Parathyroid adenoma (tissue), 2 donors: ENCODE data around the gene KCNMB2.

Experiments
- H2AFZ ChIP-seq: fragments of 300-600 bp; sonication (generic); one replicate; pipeline ENCODE4 v1.7.0; 2017; ENCODE audit warnings: antibody characterized with exemption, mild to moderate bottlenecking
- H3K27ac ChIP-seq: fragments of 300-600 bp; sonication (generic); one replicate; pipeline ENCODE4 v1.7.0; 2017
- H3K27me3 ChIP-seq: fragments of 300-600 bp; sonication (generic); one replicate; pipeline ENCODE4 v1.7.0; 2017; ENCODE audit warnings: low read length; ENCODE audit not compliant: control insufficient read depth, insufficient read depth
- H3K36me3 ChIP-seq: fragments of 300-600 bp; sonication (generic); one replicate; pipeline ENCODE4 v1.7.0; 2017; ENCODE audit warnings: low read length; ENCODE audit not compliant: control insufficient read depth, insufficient read depth
- H3K4me1 ChIP-seq: fragments of 300-600 bp; sonication (generic); one replicate; pipeline ENCODE4 v1.7.0; 2017; ENCODE audit warnings: control low read depth
- H3K4me2 ChIP-seq: fragments of 300-600 bp; sonication (generic); one replicate; pipeline ENCODE4 v1.7.0; 2017; ENCODE audit warnings: low read length
- H3K4me3 ChIP-seq: fragments of 300-600 bp; sonication (generic); one replicate; pipeline ENCODE4 v1.7.0; 2017; ENCODE audit warnings: low read depth, low read length
- H3K79me2 ChIP-seq: fragments of 300-600 bp; sonication (generic); one replicate; pipeline ENCODE4 v1.7.0; 2017; ENCODE audit warnings: control low read depth
- H3K9ac ChIP-seq: fragments of 300-600 bp; sonication (generic); one replicate; pipeline ENCODE4 v1.7.0; 2017; ENCODE audit warnings: mild to moderate bottlenecking
- H3K9me3 ChIP-seq: fragments of 300-600 bp; sonication (generic); one replicate; pipeline ENCODE4 v1.7.0; 2017; ENCODE audit warnings: low read length; ENCODE audit not compliant: control insufficient read depth
- CTCF ChIP-seq: fragments of 300-600 bp; sonication (generic); IDR thresholded peaks from one replicate; pipeline ENCODE4 v1.7.0; 2017; ENCODE audit warnings: antibody characterized with exemption, mild to moderate bottlenecking
- donor health status: primary hyperparathyroidism.

KCNMB2 gene

GRCh38 chr3:178494386-178494785 is 41.9 kb upstream of the KCNMB2 start:
- no peaks in the 10 kb centered on the region for H3K36me3 ChIP-seq
- H3K4me2 ChIP-seq, result no peak overlapping the region
- no peak overlapping the region for H2AFZ ChIP-seq
- no peaks in the 10 kb centered on the region for H3K79me2 ChIP-seq
- no peak for TF ChIP-seq CTCF
- no peaks in the 10 kb centered on the region for H3K4me1 ChIP-seq
- no peak overlapping the region for H3K9ac ChIP-seq
- no peak overlapping the region for H3K27ac ChIP-seq
- H3K9me3 ChIP-seq, result no peaks in the 10 kb centered on the region
- H3K4me3 ChIP-seq, result no peak overlapping the region
- no peaks in the 10 kb centered on the region for H3K27me3 ChIP-seq

- Histone ChIP-seq H3K9me3 (no peaks in the 10 kb centered on the region), H3K4me3 (no peak overlapping the region), H3K9ac (no peak overlapping the region), H3K27me3 (no peaks in the 10 kb centered on the region), H3K4me1 (no peaks in the 10 kb centered on the region), H3K27ac (no peak overlapping the region), H3K79me2 (no peaks in the 10 kb centered on the region), H3K4me2 (no peak overlapping the region), H3K36me3 (no peaks in the 10 kb centered on the region), H2AFZ (no peak overlapping the region)
- TF ChIP-seq CTCF, result no peak
Measured at GRCh38 chr3:178496911-178497310, 39.3 kb upstream of the KCNMB2 start.

- no peak overlapping the region for H3K27ac ChIP-seq
- no peak overlapping the region for H3K4me3 ChIP-seq
- no peaks in the 10 kb centered on the region for H3K79me2 ChIP-seq
- H3K9me3 ChIP-seq, result no peaks in the 10 kb centered on the region
- no peaks in the 10 kb centered on the region for H3K27me3 ChIP-seq
- no peak overlapping the region for H2AFZ ChIP-seq
- no peak overlapping the region for H3K9ac ChIP-seq
- H3K4me1 ChIP-seq, result no peaks in the 10 kb centered on the region
- TF ChIP-seq CTCF, result no peak
- H3K4me2 ChIP-seq, result no peak overlapping the region
- no peaks in the 10 kb centered on the region for H3K36me3 ChIP-seq
Measured at GRCh38 chr3:178498871-178499270, 37.4 kb upstream of the KCNMB2 start.

- Histone ChIP-seq H3K9me3 (no peaks in the 10 kb centered on the region), H3K27me3 (no peaks in the 10 kb centered on the region), H3K79me2 (no peaks in the 10 kb centered on the region), H3K27ac (no peak overlapping the region), H3K9ac (no peak overlapping the region), H3K36me3 (no peaks in the 10 kb centered on the region), H3K4me1 (no peaks in the 10 kb centered on the region), H3K4me3 (no peak overlapping the region), H3K4me2 (no peak overlapping the region), H2AFZ (no peak overlapping the region)
- TF ChIP-seq CTCF, result no peak
Measured at GRCh38 chr3:178500631-178501030, 35.6 kb upstream of the KCNMB2 start.

GRCh38 chr3:178504128-178504527 is 32.1 kb upstream of the KCNMB2 start:
- H3K4me2 ChIP-seq, result no peak overlapping the region
- no peak overlapping the region for H2AFZ ChIP-seq
- no peaks in the 10 kb centered on the region for H3K79me2 ChIP-seq
- no peak overlapping the region for H3K9ac ChIP-seq
- TF ChIP-seq CTCF, result no peak
- no peak overlapping the region for H3K4me3 ChIP-seq
- no peaks in the 10 kb centered on the region for H3K36me3 ChIP-seq
- no peaks in the 10 kb centered on the region for H3K9me3 ChIP-seq
- H3K27me3 ChIP-seq, result no peaks in the 10 kb centered on the region
- H3K27ac ChIP-seq, result no peak overlapping the region
- H3K4me1 ChIP-seq, result no peaks in the 10 kb centered on the region
